HepG2 (cell line): ENCODE measurements around the gene SLC19A1. TPM values are rescaled to one million over a fixed set of nuclear protein-coding genes. Genes with fewer than 3 reads are reported as not detected.
A peak's percentile ranks its signal among the peaks of the same experiment; 100 is the strongest.

Experiments
- AKAP8 ChIP-seq: sonication (generic); formaldehyde crosslinking; IDR thresholded peaks from 2 replicates; pipeline ENCODE4 v1.5.1; 2020; ENCODE audit warnings: mild to moderate bottlenecking, missing genetic modification reagents
- AKNA ChIP-seq: sonication (generic); formaldehyde crosslinking; IDR thresholded peaks from 2 replicates; pipeline ENCODE4 v1.4.0; 2020; ENCODE audit warnings: missing genetic modification reagents, borderline replicate concordance
- FUBP1 ChIP-seq: sonication (generic); formaldehyde crosslinking; IDR thresholded peaks from 2 replicates; pipeline ENCODE4 v1.5.1; 2020; ENCODE audit warnings: missing genetic modification reagents, mild to moderate bottlenecking, borderline replicate concordance
- MATR3 ChIP-seq: sonication (generic); formaldehyde crosslinking; IDR thresholded peaks from 2 replicates; pipeline ENCODE4 v1.4.0; 2020; ENCODE audit warnings: missing genetic modification reagents
- MYNN ChIP-seq: sonication (generic); formaldehyde crosslinking; IDR thresholded peaks from 2 replicates; pipeline ENCODE4 v1.4.0; 2020; ENCODE audit warnings: mild to moderate bottlenecking, low read depth, missing genetic modification reagents
- PHF20 ChIP-seq: sonication (generic); formaldehyde crosslinking; IDR thresholded peaks from 2 replicates; pipeline ENCODE4 v1.5.0; 2020; ENCODE audit warnings: mild to moderate bottlenecking, missing genetic modification reagents
- TRAFD1 ChIP-seq: sonication (generic); formaldehyde crosslinking; IDR thresholded peaks from 2 replicates; pipeline ENCODE4 v1.5.1; 2020; ENCODE audit warnings: missing genetic modification reagents, mild to moderate bottlenecking, borderline replicate concordance
- ZBTB37 ChIP-seq: sonication (generic); formaldehyde crosslinking; IDR thresholded peaks from 2 replicates; pipeline ENCODE4 v1.4.0; 2020; ENCODE audit warnings: mild to moderate bottlenecking, missing genetic modification reagents
- ZMAT3 ChIP-seq: sonication (generic); formaldehyde crosslinking; conservative IDR thresholded peaks from 2 replicates; pipeline ENCODE4 v1.7.0; 2021; ENCODE audit warnings: missing genetic modification reagents
- ZNF441 ChIP-seq: sonication (generic); formaldehyde crosslinking; IDR thresholded peaks from 2 replicates; pipeline ENCODE4 v1.7.0; 2021; ENCODE audit warnings: missing genetic modification reagents, borderline replicate concordance
- ZNF644 ChIP-seq: IDR thresholded peaks from 2 replicates; pipeline ENCODE4 v1.6.1; 2016; ENCODE audit warnings: low read depth
- ZNF788 ChIP-seq: sonication (generic); formaldehyde crosslinking; IDR thresholded peaks from 2 replicates; pipeline ENCODE4 v1.5.0; 2020; ENCODE audit warnings: mild to moderate bottlenecking, missing genetic modification reagents, borderline replicate concordance
- polyA plus RNA-seq, 8 experiments: library from polyadenylated mRNA; depleted of rRNA in 3 of 8; stranded (reverse) in 7 of 8; unstranded in 1 of 8; fragments of >200 nt; fragmentation: Illumina TruSeq in 4 of 8; extraction: Trizol in 4 of 8; gene quantifications; 2 replicates each; pipeline versions ENCODE4 v1.2.1 to v1.2.3, GENCODE V29; 2011 to 2016; ENCODE audit warnings: low read depth in 4 of 8, missing spikeins in 1 of 8, mixed read lengths in 1 of 8; ENCODE audit not compliant: insufficient read depth in 1 of 8
- total RNA-seq, 5 experiments: library from RNA; depleted of rRNA; stranded (reverse); fragments of >200 nt; fragmentation: Illumina TruSeq; extraction: Trizol; gene quantifications; 2 replicates each; pipeline ENCODE4 v1.2.3, GENCODE V29; 2016; ENCODE audit warnings: low read depth in 1 of 5
- TF ChIP-seq, protein P1 (sequence below): IDR thresholded peaks from 2 replicates; pipeline ENCODE4 v1.6.1; 2016; ENCODE audit warnings: missing biosample characterization, missing genetic modification reagents, low read depth
- TF ChIP-seq, protein P2 (sequence below): sonication (generic); formaldehyde crosslinking; IDR thresholded peaks from 2 replicates; pipeline ENCODE4 v1.8.1; 2023; ENCODE audit warnings: missing genetic modification reagents, mild to moderate bottlenecking, borderline replicate concordance

SLC19A1 gene
- total and polyA plus RNA-seq, 2 of the 13 experiments (the other 11 are each of a cell fraction or from before 2014, with no cell fraction given) = 21.8 to 23.0 TPM

GRCh38 chr21:45471525-45472221 lies 70.6 kb downstream of the SLC19A1 start (continued):
- TF ChIP-seq ZNF644 (CRISPR knock-in tag) = no peak
- TF ChIP-seq FUBP1 = no peak
- TF ChIP-seq, protein P1, sequence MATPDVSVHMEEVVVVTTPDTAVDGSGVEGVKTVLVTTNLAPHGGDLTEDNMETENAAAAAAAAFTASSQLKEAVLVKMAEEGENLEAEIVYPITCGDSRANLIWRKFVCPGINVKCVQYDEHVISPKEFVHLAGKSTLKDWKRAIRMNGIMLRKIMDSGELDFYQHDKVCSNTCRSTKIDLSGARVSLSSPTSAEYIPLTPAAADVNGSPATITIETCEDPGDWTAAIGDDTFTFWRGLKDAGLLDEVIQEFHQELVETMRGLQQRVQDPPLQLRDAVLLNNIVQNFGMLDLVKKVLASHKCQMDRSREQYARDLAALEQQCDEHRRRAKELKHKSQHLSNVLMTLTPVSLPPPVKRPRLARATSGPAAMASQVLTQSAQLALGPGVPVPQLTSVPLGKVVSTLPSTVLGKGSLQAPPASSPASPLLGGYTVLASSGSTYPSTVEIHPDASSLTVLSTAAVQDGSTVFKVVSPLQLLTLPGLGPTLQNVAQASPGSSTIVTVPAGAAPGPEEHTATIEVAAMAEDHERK (CRISPR knock-in tag) = no peak
- TF ChIP-seq ZBTB37 = peak; percentile 56; the same call in 1 of the 2 replicates
- peak; percentile 58; the same call in 1 of the 2 replicates for TF ChIP-seq ZNF788 (CRISPR knock-in tag)
- TF ChIP-seq PHF20 (CRISPR knock-in tag) = no peak
- 0 out of 2 replicates have a peak, but pooled peaks have one; percentile 11 for TF ChIP-seq AKNA (CRISPR knock-in tag)
- TF ChIP-seq, protein P2, sequence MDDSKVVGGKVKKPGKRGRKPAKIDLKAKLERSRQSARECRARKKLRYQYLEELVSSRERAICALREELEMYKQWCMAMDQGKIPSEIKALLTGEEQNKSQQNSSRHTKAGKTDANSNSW = no peak
- no peak for TF ChIP-seq TRAFD1 (CRISPR knock-in tag)
- TF ChIP-seq ZMAT3 (CRISPR knock-in tag) = peak; percentile 21
- no peak for TF ChIP-seq MYNN
- no peak for TF ChIP-seq ZNF441 (CRISPR knock-in tag)
- TF ChIP-seq MATR3 (CRISPR knock-in tag) = no peak
- TF ChIP-seq AKAP8 = no peak; the same call in 1 of the 2 replicates
